GM21825 (cell line): ENCODE results near the gene OSBPL6.
"Not testable (repeated sequence)": the region's sequence is repeated elsewhere in the genome, so short reads cannot be mapped to it uniquely, and the experiment has no call there.

Experiments
- ATAC-seq: cut with Tn5 transposase; IDR thresholded peaks from one replicate; pipeline ENCODE4 v1.9.1; 2021; ENCODE audit warnings: mild to moderate bottlenecking, moderate library complexity; ENCODE audit not compliant: unreplicated experiment

The OSBPL6 gene

DNA sequence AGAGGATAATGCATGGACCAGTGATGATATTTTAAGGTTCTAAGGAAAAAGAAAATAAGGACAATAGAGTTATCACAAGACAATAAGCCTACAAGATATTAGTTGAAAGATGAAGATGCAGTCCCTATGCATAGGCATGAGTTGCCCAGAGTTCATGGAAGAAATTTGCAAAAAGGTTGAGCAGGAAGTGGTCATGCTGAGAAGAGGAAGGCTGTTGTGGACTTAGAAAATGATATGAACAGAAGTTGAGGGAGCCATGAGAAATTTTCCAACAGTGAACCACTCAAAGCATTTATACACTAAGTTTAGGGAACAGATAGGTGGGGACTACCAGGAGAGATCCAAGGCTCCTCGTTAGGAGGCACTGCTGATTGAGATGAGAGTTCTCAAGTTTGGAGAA, 3.5 kb downstream of the OSBPL6 start:
- no peak for ATAC-seq

- ATAC-seq: not testable (repeated sequence)
Measured at GRCh38 chr2:178198441-178198840, 4.1 kb downstream of the OSBPL6 start.

DNA sequence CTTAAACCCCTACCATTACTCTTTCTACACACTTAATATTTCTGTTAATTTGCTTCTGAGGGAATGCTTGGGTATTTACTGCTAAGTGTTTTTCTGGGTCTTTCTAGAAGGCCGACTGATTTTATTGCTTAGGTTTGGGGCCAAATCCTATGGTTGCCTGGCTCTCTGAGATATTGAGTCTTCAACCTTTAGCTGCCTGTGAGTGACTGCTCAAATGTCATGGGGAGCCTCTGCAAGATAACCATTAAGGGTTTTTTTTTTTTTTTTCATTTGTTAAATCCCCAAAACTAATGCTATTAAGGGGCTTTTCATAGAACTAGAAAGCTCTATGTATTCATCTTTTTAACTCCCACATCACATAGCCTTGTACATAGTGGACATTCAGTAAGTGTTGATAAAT, 5.0 kb downstream of the OSBPL6 start:
- no peak for ATAC-seq

DNA sequence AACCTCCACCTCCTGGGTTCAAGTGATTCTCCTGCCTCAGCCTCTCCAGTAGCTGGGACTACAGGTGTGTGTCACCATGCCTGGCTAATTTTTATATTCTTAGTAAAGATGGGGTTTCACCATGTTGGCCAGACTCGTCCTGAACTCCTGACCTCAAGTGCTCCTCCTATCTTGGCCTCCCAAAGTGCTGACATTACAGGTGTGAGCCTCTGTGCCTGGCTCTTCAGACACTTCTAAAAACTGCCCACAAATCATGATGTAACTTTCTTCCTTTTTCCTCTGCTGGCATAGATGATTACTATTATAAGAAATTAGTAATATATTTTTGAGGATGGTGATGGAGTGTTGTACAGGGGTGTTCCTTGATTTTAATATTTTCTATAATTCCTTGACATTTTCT, 6.0 kb downstream of the OSBPL6 start:
- no peak for ATAC-seq

DNA sequence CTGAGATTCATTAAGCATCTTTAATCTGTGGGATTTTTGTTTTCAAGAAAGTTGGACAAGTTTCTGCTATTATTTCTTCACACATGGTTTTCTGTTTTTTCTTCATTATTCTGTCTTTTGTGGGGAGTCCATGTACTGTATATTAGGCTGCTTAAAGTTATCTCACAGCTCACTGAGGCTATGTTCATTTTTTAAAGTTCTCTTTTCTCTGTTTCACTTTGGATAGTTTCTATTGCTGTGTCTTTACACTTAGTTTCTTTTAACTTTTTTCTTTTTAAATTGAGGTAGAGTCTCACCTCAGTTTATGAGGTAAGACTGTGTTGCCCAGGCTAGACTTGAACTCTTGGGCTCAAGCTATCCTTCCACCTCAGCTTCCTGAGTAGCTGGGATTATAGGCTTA, 8.6 kb downstream of the OSBPL6 start:
- no peak for ATAC-seq

GRCh38 chr2:178204977-178205376, 10.7 kb downstream of the OSBPL6 start:
- ATAC-seq: no peak

DNA sequence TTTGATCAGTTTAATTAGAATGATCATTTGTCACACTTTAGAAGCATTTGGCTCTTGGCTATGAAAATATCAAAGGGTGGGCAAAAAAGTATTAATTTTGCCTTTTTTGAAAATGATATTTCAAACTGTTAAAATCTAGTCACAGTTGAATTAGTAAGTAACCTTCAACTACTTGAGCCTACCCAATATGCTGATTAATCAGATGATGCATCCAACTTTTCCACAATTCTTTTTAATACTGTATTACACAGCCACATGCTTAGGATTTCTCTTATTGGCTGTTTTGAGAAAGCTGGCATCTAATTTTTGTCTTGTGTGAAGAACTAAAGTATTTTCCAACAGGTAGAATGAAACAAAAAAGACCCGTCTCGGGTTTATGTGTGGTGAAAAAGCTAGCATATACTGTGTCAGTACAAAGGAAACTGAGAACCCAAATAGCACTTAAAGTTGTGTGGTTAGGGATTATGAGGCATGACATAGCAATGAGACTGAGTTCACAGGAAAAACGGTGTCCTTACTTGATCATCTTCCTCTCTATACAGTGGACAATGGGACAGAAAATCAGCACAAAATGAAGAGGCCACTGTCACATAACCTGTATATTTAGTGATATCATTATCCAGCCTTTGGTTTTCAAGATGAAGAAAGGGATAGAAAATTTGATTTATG, 11.7 kb downstream of the OSBPL6 start:
- no peak for ATAC-seq

- ATAC-seq: no peak
Measured at GRCh38 chr2:178208336-178208735, 14.0 kb downstream of the OSBPL6 start.

DNA sequence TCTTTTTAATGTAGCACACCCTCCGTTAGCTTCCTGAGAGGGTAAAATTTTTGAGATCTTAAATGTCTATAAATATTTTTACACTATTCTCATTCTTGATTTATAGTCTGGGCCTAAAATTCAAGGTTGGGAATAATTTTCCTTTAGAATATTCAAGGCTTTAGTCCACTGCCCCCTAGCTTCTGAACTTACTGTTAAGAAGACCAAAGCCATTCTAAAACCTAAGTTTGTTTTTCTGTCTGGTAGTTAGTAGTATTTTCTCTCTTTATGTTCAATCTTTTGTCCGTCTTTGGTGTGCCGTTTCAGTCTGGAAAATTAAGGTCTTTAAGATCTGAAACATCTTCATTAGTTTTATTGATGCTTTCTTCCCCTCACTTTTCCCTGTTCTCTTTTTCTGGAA, 14.5 kb downstream of the OSBPL6 start:
- no peak for ATAC-seq

- ATAC-seq: no peak
Measured at GRCh38 chr2:178211460-178211859, 17.1 kb downstream of the OSBPL6 start.

GRCh38 chr2:178211943-178212342, 17.6 kb downstream of the OSBPL6 start:
- no peak for ATAC-seq

DNA sequence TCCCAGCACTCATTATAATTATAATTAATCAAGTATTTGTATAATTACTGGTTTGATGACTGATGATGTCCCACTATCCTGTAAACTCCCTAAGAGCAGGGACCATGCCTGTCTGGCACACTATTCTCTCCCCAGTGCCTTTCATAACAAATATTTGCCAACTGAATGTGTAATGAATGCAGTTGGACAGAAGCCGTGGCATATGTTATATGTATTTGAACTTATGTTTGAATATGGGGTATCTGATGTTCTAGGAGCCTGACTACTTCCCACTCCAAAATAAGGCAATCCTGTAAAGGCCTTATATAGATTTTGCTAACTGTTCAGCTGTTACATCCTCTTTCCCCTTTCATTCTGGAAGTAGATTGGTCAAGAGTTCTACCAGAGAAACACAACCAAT, 19.7 kb downstream of the OSBPL6 start:
- ATAC-seq: no peak

DNA sequence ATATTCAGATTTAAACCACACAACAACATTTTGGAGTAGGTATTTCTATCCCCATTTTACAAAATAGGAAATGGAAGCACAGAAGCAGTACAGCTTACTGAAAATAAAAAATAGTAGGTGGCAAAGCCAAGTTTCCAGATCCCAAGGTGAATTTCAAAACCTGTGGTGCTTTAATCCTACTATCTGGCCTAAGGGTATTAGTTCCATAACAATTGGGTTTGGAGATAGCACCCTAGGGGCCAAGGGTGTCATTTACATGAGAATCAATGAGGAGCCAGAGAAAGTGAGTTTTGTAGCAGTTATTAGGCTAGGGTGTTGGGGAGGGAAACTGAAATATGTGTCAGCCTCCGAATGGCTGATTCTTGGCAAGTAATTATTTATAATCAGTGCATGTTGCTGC, 24.9 kb downstream of the OSBPL6 start:
- ATAC-seq: no peak

DNA sequence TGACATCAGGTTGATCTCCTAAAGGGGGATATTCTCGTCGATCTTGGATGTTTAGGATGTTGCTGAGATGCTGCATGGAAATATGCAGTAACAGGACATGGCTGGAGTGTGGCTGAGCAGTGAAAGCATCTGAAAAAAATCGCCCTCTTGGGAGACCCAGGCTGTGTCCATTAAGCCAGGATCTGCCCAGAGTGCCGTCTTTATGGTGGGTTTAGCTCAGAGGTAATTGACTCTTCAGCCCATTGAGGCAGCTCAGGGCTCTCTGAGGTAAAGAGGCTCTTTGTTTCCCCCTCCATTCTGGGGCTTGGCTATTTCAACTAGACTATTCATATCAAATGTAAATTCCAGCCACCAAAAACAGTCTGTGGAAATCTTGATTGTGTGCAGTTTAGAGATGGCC, 26.5 kb downstream of the OSBPL6 start:
- no peak for ATAC-seq

- no peak for ATAC-seq
Measured at GRCh38 chr2:178221556-178221955, 27.2 kb downstream of the OSBPL6 start.

GRCh38 chr2:178223806-178224205, 29.5 kb downstream of the OSBPL6 start:
- ATAC-seq: no peak

- ATAC-seq: no peak
Measured at GRCh38 chr2:178225006-178225805, 30.9 kb downstream of the OSBPL6 start.

DNA sequence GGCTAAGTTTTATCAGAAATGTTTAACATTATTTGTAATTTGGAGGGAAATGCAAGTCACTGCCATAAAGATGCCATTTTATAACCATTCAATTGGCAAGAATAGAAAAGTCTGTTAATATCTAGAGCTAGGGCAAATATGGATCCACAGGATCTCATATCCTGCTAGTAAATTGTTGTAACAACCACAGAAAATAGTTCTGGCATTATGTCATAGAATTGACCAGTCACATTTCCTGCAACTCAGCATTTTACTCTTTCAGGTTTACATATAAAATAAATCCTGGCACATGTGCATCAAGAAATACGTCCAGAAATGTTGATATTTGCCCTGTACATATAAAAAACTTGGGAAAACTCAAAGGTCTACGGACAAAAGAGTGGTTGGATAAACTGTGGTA, 32.9 kb downstream of the OSBPL6 start:
- no peak for ATAC-seq

DNA sequence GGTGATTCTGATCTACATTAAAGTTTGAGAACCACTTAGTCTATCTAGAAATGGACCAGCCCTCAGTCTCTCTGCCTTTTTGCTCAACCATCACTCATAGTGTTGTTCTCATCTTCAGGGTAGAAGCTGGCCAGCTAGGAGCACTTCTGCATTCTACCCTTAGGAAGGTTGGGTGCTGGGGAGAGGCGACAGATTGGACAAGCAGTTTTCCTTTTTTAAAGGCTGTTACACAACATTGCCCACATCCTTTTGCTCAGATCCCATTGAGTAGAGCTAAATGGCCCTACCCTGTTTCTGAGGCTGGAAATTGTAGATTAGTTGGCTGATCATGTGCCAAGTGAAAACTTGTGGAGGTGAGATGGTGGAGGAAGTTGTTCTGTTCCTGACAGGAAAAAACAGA, 35.6 kb downstream of the OSBPL6 start:
- no peak for ATAC-seq

GRCh38 chr2:178230396-178230795, 36.1 kb downstream of the OSBPL6 start:
- ATAC-seq: no peak

DNA sequence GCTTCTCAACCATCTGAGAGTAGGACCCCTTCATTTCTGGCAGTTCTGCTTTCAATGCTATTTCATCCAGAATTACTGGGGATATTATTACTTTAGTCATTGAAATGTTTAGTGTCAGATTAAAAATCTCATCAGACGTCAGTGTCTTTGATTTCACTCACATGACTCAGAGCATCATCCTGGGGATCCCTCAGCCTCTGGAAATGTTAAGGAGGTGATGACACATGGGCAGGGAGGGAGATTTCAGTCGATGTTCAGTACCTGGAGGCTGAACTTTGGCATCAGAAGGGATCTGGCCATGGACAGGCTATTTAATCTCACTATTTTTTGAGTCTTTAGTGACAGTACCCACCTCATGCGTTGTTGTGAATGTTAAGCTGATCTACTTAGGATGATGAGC, 39.1 kb downstream of the OSBPL6 start:
- ATAC-seq: no peak

DNA sequence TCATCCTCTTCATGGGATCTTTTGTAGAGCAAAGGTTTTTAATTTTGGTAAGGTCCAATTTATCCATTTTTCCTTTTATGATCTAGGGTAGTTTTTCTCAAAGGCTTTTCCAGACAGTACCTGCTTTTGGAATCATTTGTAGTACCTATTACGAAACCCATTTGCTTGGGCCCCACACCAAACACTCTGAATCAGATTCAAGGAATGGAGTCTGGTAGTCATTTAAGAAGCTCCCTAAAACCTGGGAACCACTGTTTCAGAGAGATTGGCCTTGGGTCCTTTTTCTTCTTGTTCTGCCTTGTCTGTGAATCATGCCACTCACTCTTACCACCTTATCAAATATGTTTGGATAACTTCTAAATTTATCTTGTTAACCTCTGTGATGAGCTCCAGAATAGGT, 40.3 kb downstream of the OSBPL6 start:
- ATAC-seq: no peak
